Stimulated activated naive CD8-positive, alpha-beta T cell treated with anti-CD3 and anti-CD28 coated beads, Interleukin-15, Interleukin-2, amounts not matched to agents 100 ng/mL and 50 ng/mL, for 24 hours (primary cell): ENCODE results near the gene PLA2G15.

Experiments used
- H3K27ac Mint-ChIP-seq: one replicate; pipeline ENCODE4 v1.8.0; 2021; ENCODE audit warnings: mild to moderate bottlenecking, mixed read lengths
- H3K27me3 Mint-ChIP-seq: one replicate; pipeline ENCODE4 v1.8.0; 2021; ENCODE audit warnings: mixed read lengths
- H3K36me3 Mint-ChIP-seq: one replicate; pipeline ENCODE4 v1.8.0; 2021; ENCODE audit warnings: low read depth, mixed read lengths
- H3K4me1 Mint-ChIP-seq: one replicate; pipeline ENCODE4 v1.8.0; 2021; ENCODE audit warnings: low read depth, mixed read lengths
- H3K4me3 Mint-ChIP-seq: one replicate; pipeline ENCODE4 v1.8.0; 2021; ENCODE audit warnings: mild to moderate bottlenecking, mixed read lengths
- H3K9me3 Mint-ChIP-seq: one replicate; pipeline ENCODE4 v1.8.0; 2021; ENCODE audit warnings: mixed read lengths

The PLA2G15 gene

DNA sequence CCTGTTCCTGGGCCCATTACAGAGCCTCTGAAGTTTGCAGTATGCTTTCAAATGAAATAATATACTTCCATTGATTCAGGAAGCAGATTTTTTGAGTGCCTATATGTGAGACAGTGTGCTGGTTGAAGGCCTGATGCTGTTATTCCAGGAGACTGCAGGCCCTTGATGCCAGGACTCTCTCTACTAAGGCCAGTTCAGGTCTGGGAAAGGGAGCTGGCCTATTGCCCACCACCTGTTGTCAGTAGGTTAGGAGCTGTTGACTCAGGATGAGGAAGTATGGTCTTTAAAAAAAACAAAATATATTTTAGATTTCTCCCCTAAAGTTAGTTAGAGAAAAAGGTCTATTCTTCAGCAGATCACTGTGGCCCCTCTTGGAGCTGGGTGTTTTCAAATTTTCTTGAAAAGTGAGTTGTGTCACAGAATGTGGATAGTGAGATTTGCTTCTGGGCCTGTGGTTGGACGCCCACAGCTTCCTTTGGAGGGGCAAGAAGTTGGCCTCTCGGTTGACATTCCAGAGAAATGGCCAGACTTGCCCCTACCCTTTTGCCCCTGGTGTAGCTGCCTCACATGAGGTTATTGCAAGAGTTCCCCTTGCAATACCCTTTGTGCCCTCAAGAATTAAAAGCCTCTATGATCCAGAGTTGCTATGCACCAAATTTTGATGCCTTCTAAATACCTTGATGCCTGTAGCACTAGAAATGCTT is 17.2 kb upstream of the PLA2G15 start:
- H3K9me3 Mint-ChIP-seq: no peaks in the 10 kb centered on the region
- peak overlapping the region; percentile 87 for H3K27ac Mint-ChIP-seq
- no peaks in the 10 kb centered on the region for H3K27me3 Mint-ChIP-seq
- H3K4me1 Mint-ChIP-seq: peaks cover 50% of the 10 kb centered on the region
- H3K4me3 Mint-ChIP-seq: peak overlapping the region; percentile 59
- H3K36me3 Mint-ChIP-seq: peaks cover 32% of the 10 kb centered on the region

DNA sequence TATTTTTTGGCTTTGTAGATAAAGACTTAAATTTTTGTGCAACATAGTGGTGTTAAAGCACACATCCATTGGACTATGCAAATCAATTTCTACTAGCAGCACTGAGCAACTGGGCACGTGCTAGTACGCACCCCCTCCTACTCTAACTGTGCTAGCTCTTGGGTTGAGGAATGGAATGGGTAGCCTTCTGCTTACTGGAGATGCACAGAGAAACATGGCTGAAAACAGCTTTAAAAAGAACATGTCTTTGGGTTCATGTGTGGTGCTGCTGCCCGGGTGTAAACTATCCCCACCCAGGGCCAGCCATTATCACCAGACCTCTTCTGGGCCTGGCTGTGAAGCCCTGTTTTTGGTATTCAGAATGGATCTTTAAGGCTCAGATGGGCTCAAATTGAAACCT is 16.5 kb upstream of the PLA2G15 start:
- Mint-ChIP-seq H3K36me3 (peaks cover 32% of the 10 kb centered on the region), H3K4me3 (no peak overlapping the region), H3K27ac (no peak overlapping the region), H3K4me1 (peaks cover 55% of the 10 kb centered on the region), H3K9me3 (no peaks in the 10 kb centered on the region), H3K27me3 (no peaks in the 10 kb centered on the region)

DNA sequence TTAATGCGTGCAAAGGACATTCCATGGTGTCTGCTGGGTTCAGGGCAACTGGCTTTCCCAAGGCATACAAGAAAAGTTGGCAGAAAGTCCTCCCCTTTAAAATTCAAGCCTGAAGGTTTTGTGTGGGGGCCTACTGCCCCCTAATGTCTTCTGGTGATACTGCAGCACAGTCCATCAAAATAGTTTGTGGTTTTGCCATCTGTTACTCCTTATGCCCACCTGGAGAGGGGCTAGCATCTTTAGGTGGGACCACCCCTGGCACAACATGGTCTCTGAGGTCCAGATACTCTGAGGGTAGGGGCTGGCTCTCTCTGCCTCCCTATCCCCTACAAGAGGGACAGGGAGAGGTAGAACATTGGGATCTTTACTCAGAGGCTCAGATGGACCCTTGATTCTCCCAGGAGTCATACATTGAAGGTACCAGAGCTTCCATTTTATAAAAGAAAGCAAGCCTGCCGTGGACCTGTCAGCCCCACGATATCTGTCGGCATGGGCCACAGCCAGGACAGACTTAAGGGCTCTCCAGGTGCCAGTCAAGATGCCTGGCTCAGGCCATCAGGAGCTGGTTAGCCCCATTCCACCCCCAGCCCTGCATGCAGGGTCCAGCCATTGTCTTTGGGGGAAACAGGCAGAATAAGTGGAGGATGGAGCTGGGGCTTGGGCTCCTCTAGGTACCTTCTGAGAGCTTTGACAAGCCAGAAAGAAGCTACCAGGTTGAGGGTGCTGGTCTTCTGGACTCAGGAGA is 15.6 kb upstream of the PLA2G15 start:
- Mint-ChIP-seq H3K36me3 (peaks cover 32% of the 10 kb centered on the region), H3K4me1 (peaks cover 55% of the 10 kb centered on the region), H3K9me3 (no peaks in the 10 kb centered on the region), H3K27me3 (no peaks in the 10 kb centered on the region), H3K27ac (peak overlapping the region; percentile 51), H3K4me3 (no peak overlapping the region)

DNA sequence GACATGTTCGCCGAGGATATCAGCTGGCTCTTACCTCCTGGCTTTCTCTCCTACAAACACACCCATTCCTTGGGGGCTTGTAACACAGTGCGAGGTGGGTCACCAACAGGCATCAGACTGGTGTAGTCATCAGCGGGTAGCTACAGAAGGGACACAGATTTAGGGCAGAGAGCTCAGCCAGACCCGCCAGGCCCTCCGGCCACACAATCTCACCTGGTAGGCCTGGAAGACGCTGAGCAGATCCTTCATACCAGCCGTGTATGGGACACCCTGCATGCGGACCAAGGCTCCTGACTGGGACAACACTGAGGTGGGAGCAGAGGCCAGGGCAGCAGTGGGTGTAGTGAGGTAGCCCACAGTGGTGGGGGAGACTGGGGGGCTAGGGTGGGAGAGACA is 15.0 kb upstream of the PLA2G15 start:
- H3K27me3 Mint-ChIP-seq: no peaks in the 10 kb centered on the region
- H3K4me3 Mint-ChIP-seq: no peak overlapping the region
- no peaks in the 10 kb centered on the region for H3K9me3 Mint-ChIP-seq
- peaks cover 30% of the 10 kb centered on the region for H3K36me3 Mint-ChIP-seq
- H3K27ac Mint-ChIP-seq: no peak overlapping the region
- peaks cover 54% of the 10 kb centered on the region for H3K4me1 Mint-ChIP-seq

DNA sequence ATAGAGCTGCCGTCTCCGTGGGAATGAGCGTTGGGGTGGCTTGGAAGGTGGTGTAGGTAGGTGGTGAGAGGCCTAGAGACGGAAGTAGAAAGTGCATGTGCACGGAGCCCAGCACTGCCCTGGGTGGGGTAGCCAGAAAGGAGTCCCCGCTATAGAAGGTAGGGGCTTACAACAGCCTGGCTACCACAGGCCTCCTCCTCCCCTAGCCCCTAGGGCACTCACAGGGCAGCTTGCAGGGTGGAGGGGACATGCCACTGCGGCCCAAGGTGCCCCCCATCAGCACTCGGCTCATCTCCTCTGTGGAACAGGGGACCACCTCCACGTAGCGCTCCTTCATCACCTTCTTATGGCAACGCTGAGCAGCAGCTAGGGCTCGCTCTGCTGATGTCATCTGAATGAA is 14.2 kb upstream of the PLA2G15 start:
- Mint-ChIP-seq H3K9me3 (no peaks in the 10 kb centered on the region), H3K27me3 (no peaks in the 10 kb centered on the region), H3K4me3 (no peak overlapping the region), H3K4me1 (peaks cover 46% of the 10 kb centered on the region), H3K36me3 (peaks cover 22% of the 10 kb centered on the region), H3K27ac (no peak overlapping the region)

DNA sequence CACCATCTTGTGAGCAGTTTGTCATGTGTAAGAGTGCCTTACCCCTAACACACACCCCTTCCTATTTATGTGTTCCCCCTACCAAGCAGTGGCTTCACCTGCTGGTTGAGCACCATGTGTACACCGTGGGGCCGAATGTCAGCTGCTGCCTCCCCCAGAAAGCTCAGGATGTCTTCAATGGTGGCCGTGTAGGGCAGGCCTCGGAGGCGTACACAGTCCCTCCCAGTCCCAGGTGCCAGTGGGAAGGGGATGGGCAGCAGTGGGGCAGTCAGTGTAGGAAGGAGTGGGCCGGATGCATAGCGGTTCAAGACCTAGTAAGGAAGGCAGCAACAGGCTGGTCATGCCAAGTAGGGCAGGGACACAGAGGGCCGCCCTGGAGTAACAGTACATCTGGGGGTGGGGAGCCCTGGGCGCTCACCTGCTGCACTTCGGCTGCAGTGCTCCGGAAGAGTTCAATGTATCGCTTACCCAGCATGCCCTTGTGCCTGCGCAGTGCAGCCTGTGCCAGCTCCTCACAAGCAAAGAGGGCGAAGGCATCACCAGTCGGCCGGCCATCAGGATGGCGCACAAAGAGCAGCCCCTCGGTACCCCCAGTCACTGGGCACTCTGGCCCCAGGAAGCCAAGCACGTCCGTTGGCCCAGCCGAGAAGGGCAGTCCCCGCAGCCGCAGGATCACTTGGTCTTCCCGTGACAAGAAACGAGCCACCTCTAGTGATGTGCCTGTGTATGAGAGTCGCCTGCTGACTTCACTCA is 13.6 kb upstream of the PLA2G15 start:
- Mint-ChIP-seq H3K27ac (peak overlapping the region; percentile 21), H3K27me3 (no peaks in the 10 kb centered on the region), H3K4me1 (peaks cover 45% of the 10 kb centered on the region), H3K9me3 (no peaks in the 10 kb centered on the region), H3K36me3 (peaks cover 20% of the 10 kb centered on the region), H3K4me3 (no peak overlapping the region)

DNA sequence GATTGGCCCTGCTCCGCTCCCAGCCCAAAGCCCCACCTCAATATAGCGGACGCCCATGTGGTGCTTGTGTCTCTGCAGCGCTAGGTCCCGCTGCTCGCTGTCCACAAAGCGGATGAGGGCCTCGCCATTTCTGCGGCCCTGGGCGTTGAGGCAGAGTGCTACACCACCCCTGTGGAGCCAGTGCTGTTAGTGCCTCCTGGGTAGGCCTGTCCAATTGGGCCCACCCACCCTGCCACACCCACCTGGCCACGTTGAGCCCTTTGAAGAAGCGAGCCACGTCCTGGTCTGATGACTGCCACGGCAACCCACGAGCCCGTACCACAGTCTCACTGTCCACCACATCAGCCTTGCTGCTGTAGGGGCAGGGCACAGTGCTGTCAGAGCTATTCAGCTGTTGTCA is 12.8 kb upstream of the PLA2G15 start:
- Mint-ChIP-seq H3K27ac (peak overlapping the region; percentile 50), H3K4me1 (peaks cover 44% of the 10 kb centered on the region), H3K36me3 (peaks cover 12% of the 10 kb centered on the region), H3K27me3 (no peaks in the 10 kb centered on the region), H3K4me3 (no peak overlapping the region), H3K9me3 (no peaks in the 10 kb centered on the region)

DNA sequence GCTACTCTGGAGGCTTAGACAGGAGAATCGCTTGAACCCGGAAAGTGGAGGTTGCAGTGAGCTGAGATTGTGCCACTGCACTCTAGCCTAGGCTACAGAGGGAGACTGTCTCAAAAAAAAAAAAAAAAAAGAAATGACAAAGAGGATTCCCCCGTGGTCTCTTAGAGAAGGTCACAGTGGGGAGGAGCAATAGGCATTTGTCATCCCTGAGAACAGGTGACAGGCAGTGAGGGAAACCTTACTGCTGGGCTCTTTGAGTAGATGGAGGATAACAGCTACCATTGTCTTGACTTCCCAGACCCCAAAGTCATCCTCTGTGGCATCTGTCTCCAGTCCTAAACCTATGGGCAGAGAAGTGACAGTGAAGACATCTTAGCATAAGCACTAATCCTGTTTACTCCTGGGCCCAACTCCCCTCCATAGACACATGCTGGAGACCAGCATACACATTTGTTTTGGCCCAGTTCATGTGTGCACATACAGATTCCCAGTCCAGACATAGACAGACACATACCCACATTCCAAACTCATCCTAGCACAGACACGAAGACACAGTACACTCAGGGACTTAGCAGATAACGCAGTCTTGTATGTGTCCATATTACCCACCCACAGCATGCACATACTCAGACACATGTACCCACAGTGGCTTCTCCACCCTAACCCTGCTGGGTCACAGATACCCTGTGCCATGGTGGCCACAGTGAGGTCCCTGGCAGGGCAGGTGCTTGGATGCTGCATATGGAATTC is 11.9 kb upstream of the PLA2G15 start:
- Mint-ChIP-seq H3K4me1 (peaks cover 39% of the 10 kb centered on the region), H3K36me3 (peaks cover 4% of the 10 kb centered on the region), H3K27ac (no peak overlapping the region), H3K4me3 (no peak overlapping the region), H3K9me3 (no peaks in the 10 kb centered on the region), H3K27me3 (no peaks in the 10 kb centered on the region)

DNA sequence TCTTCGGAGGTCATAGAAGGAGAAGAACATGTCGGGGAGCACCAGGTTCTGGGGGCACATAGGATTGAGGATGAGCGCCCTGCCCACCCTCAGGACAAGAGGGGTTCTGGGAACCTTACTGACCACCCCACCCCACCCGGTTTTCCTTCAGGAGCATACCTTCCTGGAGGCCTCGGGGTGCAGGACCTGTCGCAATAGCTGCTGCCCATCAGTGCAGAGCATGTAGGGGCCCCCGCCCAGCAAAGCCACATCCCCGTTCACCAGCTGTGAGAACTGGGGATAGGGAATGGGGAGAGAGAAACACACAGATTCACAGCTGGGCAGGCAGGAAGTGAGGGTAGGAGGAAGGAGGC is 11.4 kb upstream of the PLA2G15 start:
- no peak overlapping the region for H3K27ac Mint-ChIP-seq
- H3K27me3 Mint-ChIP-seq: no peaks in the 10 kb centered on the region
- no peak overlapping the region for H3K4me3 Mint-ChIP-seq
- H3K36me3 Mint-ChIP-seq: peaks cover 4% of the 10 kb centered on the region
- H3K9me3 Mint-ChIP-seq: no peaks in the 10 kb centered on the region
- peaks cover 39% of the 10 kb centered on the region for H3K4me1 Mint-ChIP-seq

DNA sequence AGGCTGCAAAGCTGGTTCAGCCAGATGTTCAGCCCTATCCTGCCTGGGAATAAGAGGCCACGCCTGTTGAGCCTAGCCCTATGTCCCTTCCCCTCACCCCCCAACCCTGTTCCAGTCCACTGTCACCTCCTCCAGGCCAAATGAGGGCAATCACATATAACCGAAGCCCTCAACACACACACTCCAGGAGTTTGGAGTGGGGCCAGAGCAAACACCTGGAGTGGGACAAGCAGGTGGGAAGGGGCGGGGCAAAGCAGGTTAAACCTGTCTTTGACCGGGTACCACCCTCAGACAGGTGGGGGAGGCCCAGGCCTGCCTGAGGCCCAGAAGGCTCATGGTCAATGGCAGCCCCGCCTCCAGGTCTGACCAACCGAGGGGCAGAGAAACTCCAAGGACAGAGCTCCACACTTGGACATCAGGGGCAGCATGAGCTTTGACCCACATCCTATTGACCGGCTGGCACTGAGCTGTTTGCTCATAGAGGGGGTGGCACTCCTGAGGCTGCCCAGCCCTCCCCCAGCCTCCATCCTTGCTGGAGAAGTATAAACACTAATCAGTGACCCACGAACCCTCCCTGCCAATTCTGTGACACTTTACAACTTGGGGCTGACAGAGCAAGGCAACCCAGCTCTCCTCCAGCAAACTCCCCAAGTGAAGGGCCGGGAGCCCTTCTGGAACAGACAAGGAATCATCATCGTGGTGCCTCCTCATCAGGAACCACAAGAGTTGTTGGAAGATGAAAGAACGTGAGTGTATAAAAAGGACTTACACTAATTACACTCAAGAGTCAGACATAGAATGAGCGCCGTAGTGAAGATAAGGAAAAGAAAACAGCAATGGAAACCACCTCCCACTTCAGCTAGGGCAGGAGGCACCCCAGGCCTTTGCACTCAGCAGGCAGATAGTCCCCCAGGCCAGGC is 10.7 kb upstream of the PLA2G15 start:
- no peaks in the 10 kb centered on the region for H3K27me3 Mint-ChIP-seq
- no peaks in the 10 kb centered on the region for H3K9me3 Mint-ChIP-seq
- H3K4me1 Mint-ChIP-seq: peaks cover 37% of the 10 kb centered on the region
- no peak overlapping the region for H3K27ac Mint-ChIP-seq
- H3K4me3 Mint-ChIP-seq: peak overlapping the region; percentile 15
- H3K36me3 Mint-ChIP-seq: peaks cover under 1% of the 10 kb centered on the region

DNA sequence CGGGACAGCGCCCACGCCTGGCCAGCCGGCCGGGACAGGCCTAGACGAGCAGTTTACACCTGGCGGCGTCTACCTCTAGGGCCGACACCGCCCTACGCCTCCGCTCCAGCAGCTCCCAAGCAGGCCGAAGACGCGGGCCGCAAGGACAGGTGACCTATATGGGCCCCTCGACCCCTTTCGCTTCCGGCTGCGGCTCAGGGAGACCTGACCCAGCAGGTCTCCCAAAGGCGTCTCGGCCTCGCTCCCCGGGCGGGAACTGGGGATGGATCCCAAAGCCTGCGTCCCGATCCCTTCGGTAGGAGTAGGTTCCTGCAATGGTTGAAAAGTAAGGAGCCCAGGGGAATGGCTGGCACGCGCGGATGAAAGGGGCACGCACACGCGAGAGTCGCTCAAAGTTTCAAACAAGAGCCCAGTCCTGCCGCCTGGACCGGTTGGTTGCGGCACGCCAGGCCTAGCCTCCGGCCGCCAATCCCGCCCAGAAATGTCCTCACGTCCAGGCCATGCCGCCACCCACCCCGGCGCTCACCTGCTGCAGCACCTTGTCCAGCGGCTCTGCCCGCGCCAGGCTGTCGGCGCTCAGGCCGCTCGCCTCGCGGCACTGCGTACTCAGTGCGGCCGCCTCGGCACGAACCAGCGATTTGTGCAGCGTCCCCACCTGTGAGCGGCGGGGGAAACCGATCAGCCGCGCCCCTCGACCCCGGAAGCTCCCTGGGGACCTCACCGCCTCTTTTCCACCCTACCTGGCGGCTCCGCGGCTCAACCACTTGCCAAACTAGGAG is 9.9 kb upstream of the PLA2G15 start:
- Mint-ChIP-seq H3K27ac (no peak overlapping the region), H3K9me3 (no peaks in the 10 kb centered on the region), H3K27me3 (no peaks in the 10 kb centered on the region), H3K36me3 (no peaks in the 10 kb centered on the region), H3K4me1 (peaks cover 41% of the 10 kb centered on the region), H3K4me3 (no peak overlapping the region)

DNA sequence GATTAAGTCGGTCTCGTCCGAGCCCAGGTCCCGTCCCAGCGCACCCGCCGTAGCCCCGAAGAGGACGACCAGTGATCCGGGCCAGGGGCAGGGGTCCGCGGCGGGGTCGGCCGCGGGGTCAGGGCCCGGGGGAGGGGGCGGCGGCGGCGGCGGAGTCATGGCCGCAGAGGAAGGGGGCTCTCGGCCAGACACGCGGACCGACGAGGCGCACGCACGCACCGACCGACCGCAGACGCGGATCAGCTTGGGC is 9.4 kb upstream of the PLA2G15 start, which contains the start of gene ESRP2:
TSS of gene ESRP2 (minus strand) at position 241 of the 250 bp plus-strand sequence. CDS start at position 159, 82 bp downstream.
- no peaks in the 10 kb centered on the region for H3K36me3 Mint-ChIP-seq
- H3K27ac Mint-ChIP-seq: peak within 1 kb of the TSS; percentile 94
- peaks cover 41% of the 10 kb centered on the region for H3K4me1 Mint-ChIP-seq
- peak within 1 kb of the TSS; percentile 85 for H3K4me3 Mint-ChIP-seq
- no peaks in the 10 kb centered on the region for H3K9me3 Mint-ChIP-seq
- H3K27me3 Mint-ChIP-seq: no peaks in the 10 kb centered on the region

DNA sequence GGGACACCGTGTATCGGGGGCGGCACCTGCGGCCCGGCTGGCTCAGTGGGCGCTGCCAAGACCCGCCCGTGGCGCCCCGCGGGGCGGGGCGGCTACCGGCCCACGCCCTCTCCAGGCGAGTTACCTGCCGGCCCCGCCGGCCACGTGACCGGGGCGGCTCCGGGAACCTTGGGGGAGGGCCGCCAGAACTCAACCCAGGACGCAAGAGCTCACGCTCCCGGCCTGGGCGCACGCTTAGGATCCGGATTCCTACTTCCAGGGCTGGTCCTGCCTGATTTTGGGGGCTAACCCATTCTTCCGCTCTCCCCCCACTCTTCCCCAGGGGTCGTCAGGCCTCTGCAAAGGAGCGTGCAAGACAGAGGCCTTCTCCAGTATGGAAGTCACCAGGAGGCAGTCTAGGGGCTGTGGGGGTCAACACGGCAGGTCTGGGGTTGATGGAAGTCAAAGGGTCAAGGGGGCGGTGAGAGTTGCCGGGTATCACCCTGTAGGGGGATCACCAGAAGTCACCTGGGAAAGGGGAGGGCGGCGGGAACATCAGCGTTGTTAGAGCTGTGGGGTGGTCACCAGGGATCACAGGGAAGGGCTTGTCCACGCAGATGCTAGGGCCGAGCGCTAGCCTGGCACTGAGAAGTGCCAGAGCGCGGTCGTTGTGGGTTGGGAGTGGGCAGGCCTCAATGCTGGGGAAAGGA is 8.9 kb upstream of the PLA2G15 start:
- no peaks in the 10 kb centered on the region for H3K36me3 Mint-ChIP-seq
- peak overlapping the region; percentile 85 for H3K4me3 Mint-ChIP-seq
- peak overlapping the region; percentile 94 for H3K27ac Mint-ChIP-seq
- no peaks in the 10 kb centered on the region for H3K9me3 Mint-ChIP-seq
- H3K27me3 Mint-ChIP-seq: no peaks in the 10 kb centered on the region
- H3K4me1 Mint-ChIP-seq: peaks cover 41% of the 10 kb centered on the region
